Nephron progenitor cell (in vitro differentiated cells): Measurements from ENCODE around the gene MICA.

ENCODE experiments used
- DNase-seq: peaks from one replicate; pipeline ENCODE4 v3.0.0; 2021
- H3K27ac Mint-ChIP-seq: 2 replicates; pipeline ENCODE4 v1.8.0; 2021; ENCODE audit warnings: mild to moderate bottlenecking, moderate library complexity, mixed read lengths
- H3K27me3 Mint-ChIP-seq: 2 replicates; pipeline ENCODE4 v1.8.0; 2021; ENCODE audit warnings: mild to moderate bottlenecking, low read depth, mixed read lengths; ENCODE audit not compliant: poor library complexity
- H3K36me3 Mint-ChIP-seq: 2 replicates; pipeline ENCODE4 v1.8.0; 2021; ENCODE audit warnings: low read depth, mixed read lengths
- H3K4me1 Mint-ChIP-seq: 2 replicates; pipeline ENCODE4 v1.8.0; 2021; ENCODE audit warnings: mixed read lengths
- H3K4me3 Mint-ChIP-seq: 2 replicates; pipeline ENCODE4 v1.8.0; 2021; ENCODE audit warnings: mild to moderate bottlenecking, moderate library complexity, mixed read lengths
- H3K9me3 Mint-ChIP-seq: 2 replicates; pipeline ENCODE4 v1.8.0; 2021; ENCODE audit warnings: mild to moderate bottlenecking, moderate library complexity, mixed read lengths
- TF ChIP-seq, protein P1 (sequence below): fragments of 200-600 bp; sonication (generic); IDR thresholded peaks from 2 replicates; pipeline ENCODE4 v1.5.0; 2021; ENCODE audit warnings: antibody characterized with exemption

The MICA gene

DNA sequence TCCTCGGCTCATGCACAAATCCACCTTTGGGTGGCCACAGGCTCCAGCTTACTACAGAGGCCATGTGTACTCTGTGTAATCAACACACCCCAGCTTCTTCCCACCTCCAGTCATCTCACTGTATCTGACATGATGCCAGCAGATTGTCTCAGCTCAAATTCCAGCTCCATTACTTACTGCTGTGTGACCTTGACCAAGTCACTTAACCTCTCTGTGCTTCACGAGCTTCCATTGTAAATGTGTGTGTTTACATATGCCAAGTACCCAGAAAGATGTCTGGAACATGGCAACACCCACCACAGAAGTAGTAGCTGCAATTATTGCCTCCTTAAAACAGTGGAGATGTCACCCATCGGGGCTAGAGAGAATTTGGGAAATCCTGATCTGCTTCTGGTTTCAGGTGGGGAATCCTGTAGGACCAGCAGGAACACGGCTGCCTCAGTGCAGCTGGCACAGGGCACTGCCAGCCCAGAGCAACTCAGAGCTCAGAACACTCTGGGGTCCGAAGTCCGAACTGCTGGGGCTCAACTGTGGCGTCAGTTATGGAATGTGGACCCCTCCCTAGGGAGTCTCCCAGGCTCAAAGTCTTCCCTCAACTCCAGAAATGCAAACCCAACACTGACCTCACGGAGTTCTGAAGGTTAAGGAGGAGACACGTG, 25.2 kb upstream of the MICA start:
- Mint-ChIP-seq H3K27me3 (peaks cover 49% of the 10 kb centered on the region), H3K4me1 (peaks cover 10% of the 10 kb centered on the region)

DNA sequence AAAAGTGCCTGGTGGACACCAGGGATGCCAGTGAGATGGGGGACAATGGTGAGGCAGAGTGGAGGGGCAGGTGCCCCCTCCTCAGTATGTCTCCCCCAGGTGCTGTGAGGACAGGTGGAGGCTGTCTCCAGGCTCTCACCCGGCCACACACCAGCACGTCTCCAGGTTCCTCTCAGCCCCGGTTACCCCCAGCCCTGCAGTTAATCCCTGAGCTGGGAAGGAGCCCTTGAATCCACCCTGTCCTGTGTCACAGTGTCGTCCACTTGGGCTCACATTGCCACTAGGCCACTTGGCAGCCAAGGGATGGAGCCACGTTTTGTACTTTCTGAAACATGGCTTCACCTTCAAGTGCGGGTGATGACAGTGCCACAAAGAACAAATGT, 24.7 kb upstream of the MICA start:
- H3K9me3 Mint-ChIP-seq: no peaks in the 10 kb centered on the region
- H3K4me1 Mint-ChIP-seq: peaks cover 10% of the 10 kb centered on the region
- H3K36me3 Mint-ChIP-seq: no peaks in the 10 kb centered on the region
- H3K27me3 Mint-ChIP-seq: peaks cover 44% of the 10 kb centered on the region
- TF ChIP-seq, protein P1, sequence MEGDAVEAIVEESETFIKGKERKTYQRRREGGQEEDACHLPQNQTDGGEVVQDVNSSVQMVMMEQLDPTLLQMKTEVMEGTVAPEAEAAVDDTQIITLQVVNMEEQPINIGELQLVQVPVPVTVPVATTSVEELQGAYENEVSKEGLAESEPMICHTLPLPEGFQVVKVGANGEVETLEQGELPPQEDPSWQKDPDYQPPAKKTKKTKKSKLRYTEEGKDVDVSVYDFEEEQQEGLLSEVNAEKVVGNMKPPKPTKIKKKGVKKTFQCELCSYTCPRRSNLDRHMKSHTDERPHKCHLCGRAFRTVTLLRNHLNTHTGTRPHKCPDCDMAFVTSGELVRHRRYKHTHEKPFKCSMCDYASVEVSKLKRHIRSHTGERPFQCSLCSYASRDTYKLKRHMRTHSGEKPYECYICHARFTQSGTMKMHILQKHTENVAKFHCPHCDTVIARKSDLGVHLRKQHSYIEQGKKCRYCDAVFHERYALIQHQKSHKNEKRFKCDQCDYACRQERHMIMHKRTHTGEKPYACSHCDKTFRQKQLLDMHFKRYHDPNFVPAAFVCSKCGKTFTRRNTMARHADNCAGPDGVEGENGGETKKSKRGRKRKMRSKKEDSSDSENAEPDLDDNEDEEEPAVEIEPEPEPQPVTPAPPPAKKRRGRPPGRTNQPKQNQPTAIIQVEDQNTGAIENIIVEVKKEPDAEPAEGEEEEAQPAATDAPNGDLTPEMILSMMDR: no peak
- H3K27ac Mint-ChIP-seq: no peak overlapping the region
- no peak overlapping the region for H3K4me3 Mint-ChIP-seq
- no peak for DNase-seq

More for the DNA sequence above, 25.2 kb upstream of the MICA start:
- Mint-ChIP-seq H3K9me3 (peaks cover 5% of the 10 kb centered on the region), H3K4me3 (no peak overlapping the region), H3K27ac (no peak overlapping the region), H3K36me3 (no peaks in the 10 kb centered on the region)
- no peak for DNase-seq
- TF ChIP-seq, protein P1: no peak

DNA sequence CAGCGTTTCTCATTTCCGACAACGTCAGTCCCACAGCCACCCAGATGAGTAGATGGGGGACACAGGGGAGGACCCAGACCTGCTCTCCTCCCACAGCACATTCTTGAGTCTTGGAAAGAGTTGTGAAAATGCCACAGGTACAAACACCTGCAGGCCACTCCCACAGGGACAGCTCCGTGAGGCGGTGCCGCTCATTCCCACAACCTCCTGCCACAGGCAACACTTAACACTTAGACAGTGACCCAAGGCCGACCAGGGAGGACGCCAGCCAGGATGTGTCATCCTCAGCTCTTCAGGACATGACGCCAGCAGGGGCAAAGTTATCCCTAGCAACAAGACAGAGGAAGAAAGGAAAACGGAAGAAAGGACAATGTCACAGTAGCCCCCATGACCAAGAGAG, 23.5 kb upstream of the MICA start:
- H3K9me3 Mint-ChIP-seq: no peaks in the 10 kb centered on the region
- no peak overlapping the region for H3K4me3 Mint-ChIP-seq
- H3K36me3 Mint-ChIP-seq: no peaks in the 10 kb centered on the region
- peaks cover 47% of the 10 kb centered on the region for H3K27me3 Mint-ChIP-seq
- peaks cover 10% of the 10 kb centered on the region for H3K4me1 Mint-ChIP-seq
- no peak for DNase-seq
- no peak overlapping the region for H3K27ac Mint-ChIP-seq
- TF ChIP-seq, protein P1: no peak

DNA sequence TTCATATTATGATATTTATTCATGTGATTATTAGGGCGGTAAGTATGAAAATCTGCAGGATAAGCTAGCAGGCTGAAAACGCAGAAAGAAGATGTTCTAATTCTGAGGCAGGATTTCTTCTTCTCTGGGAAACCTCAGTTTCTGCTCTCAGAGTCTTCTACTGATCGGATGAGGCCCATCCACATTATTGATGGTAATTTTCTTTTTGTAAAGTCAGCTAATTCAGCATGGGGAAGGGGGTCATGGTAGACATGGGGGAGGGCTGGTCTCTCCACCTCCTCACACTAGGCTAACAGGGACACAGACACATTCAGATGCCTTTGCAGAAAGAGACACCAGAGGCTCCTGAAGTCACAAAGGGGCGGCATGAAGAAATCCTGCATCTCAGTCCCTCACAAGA, 21.7 kb upstream of the MICA start:
- H3K9me3 Mint-ChIP-seq: no peaks in the 10 kb centered on the region
- peaks cover 43% of the 10 kb centered on the region for H3K27me3 Mint-ChIP-seq
- peaks cover 19% of the 10 kb centered on the region for H3K4me1 Mint-ChIP-seq
- TF ChIP-seq, protein P1: no peak
- H3K36me3 Mint-ChIP-seq: no peaks in the 10 kb centered on the region
- DNase-seq: no peak
- no peak overlapping the region for H3K4me3 Mint-ChIP-seq
- no peak overlapping the region for H3K27ac Mint-ChIP-seq

DNA sequence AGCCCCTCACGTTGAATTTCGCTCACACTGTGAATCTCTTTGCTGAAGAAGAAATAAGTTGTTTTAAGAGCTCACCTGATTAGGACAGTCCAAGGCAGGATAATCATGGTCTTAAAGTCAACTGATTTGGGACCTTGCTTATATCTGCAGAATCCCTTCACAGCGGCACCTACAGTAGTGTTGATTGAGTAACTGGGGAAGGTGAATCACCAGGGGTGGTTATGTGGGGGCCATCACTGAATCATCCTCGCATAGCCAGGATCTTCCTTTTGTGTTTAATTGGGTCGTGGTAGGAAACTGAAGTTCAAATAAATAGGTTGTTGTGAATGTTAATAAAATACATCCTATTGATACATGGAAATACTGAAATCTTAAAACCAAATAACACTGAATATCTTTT, 20.2 kb upstream of the MICA start:
- TF ChIP-seq, protein P1: no peak
- Mint-ChIP-seq H3K4me1 (peaks cover 33% of the 10 kb centered on the region), H3K4me3 (no peak overlapping the region), H3K27me3 (peaks cover 42% of the 10 kb centered on the region), H3K27ac (no peak overlapping the region), H3K36me3 (no peaks in the 10 kb centered on the region), H3K9me3 (no peaks in the 10 kb centered on the region)
- no peak for DNase-seq

DNA sequence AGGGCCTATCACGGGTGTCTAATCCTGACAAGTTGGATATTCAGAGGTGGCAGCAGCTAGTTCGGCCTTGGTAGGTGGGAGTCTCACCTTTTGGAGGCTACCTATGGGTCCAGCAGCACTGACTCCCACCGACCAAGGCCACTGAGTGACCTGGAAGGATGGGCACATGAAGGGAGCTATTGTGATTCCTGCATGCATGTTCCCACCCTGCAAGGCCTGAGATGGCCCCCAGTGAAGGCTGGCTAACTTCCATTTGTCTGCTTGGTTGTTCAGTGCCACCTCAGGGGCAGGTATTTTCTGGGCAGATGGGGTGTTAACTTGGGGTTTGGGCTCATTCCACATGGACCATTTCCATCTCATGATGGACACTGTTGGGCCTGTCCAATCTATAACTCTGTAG, 18.4 kb upstream of the MICA start:
- H3K27ac Mint-ChIP-seq: no peak overlapping the region
- no peaks in the 10 kb centered on the region for H3K36me3 Mint-ChIP-seq
- peaks cover 38% of the 10 kb centered on the region for H3K4me1 Mint-ChIP-seq
- TF ChIP-seq, protein P1: no peak
- H3K9me3 Mint-ChIP-seq: no peaks in the 10 kb centered on the region
- H3K27me3 Mint-ChIP-seq: peaks cover 29% of the 10 kb centered on the region
- DNase-seq: no peak
- no peak overlapping the region for H3K4me3 Mint-ChIP-seq
